Neuron (in vitro differentiated cells): ENCODE results near the gene TRIM25.

ENCODE experiments used
- H2AFZ ChIP-seq: one replicate; pipeline ENCODE4 v1.6.1; 2013; ENCODE audit warnings: low read depth, mild to moderate bottlenecking, inconsistent platforms, low read length, moderate library complexity
- H3K27me3 ChIP-seq: one replicate; pipeline ENCODE4 v1.6.1; 2013; ENCODE audit warnings: low read length; ENCODE audit not compliant: insufficient read depth
- H3K36me3 ChIP-seq: one replicate; pipeline ENCODE4 v1.6.1; 2013; ENCODE audit warnings: low read length; ENCODE audit not compliant: insufficient read depth
- H3K4me1 ChIP-seq: one replicate; pipeline ENCODE4 v1.6.1; 2013; ENCODE audit warnings: low read length; ENCODE audit not compliant: insufficient read depth
- H3K4me3 ChIP-seq: 2 replicates; pipeline ENCODE4 v1.5.1; 2013; ENCODE audit warnings: mild to moderate bottlenecking, low read length, moderate library complexity
- H3K9me3 ChIP-seq: one replicate; pipeline ENCODE4 v1.6.1; 2013; ENCODE audit warnings: low read length

Gene TRIM25

DNA sequence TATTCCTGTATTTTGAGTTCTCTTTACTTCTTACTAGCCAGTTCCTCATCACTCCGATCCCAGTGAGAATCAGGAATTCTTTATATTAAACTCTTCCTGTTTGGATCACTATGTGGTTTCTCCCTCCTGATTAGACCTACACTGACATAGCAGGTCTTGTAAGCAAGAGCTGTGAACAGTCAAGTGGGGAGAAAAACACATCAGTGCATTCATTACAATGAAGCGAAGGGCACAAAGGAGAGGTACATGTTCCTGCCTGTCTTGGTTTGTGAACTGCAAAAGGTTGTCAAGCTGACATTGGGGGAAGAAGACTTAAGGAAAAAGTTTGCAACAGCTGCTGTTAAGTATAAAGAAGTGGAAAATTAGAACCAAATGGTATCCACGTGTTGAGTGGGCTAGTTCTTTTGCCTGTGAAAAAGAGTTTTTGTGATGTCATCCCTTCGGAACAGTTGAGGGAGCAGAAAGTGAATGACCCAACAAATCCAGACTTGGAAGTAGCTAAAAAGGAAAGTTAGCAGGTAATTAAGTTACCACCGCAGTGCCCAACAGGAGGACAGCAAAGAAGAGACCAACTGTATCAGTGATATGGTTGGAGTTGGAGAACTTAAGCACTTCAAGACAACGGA is 23.0 kb upstream of the TRIM25 start:
- H2AFZ ChIP-seq = no peak overlapping the region
- no peaks in the 10 kb centered on the region for H3K27me3 ChIP-seq
- H3K4me1 ChIP-seq = no peaks in the 10 kb centered on the region
- H3K9me3 ChIP-seq = peaks cover 6% of the 10 kb centered on the region
- no peak overlapping the region for H3K4me3 ChIP-seq
- peaks cover 60% of the 10 kb centered on the region for H3K36me3 ChIP-seq

DNA sequence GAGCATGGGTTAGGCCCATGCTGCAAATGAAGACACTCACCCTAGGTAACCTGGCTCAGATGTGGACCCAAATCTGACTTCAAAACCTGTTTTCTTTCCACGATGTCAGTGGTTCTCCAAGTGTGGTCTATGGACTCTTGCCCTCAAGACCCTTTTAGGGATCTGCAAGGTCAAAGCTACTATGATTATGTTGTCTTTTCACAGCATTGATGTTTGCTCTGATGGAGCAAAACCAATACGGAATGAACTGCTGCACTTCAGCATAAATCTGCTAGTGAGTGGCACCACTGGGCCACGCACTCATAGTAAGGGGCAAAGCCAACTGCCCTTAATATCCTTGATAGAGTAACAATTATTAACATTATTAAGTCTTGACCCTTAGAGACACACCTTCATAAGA is 21.6 kb upstream of the TRIM25 start:
- no peaks in the 10 kb centered on the region for H3K4me1 ChIP-seq
- H2AFZ ChIP-seq = no peak overlapping the region
- no peaks in the 10 kb centered on the region for H3K27me3 ChIP-seq
- no peak overlapping the region for H3K4me3 ChIP-seq
- peaks cover 6% of the 10 kb centered on the region for H3K9me3 ChIP-seq
- peaks cover 51% of the 10 kb centered on the region for H3K36me3 ChIP-seq

DNA sequence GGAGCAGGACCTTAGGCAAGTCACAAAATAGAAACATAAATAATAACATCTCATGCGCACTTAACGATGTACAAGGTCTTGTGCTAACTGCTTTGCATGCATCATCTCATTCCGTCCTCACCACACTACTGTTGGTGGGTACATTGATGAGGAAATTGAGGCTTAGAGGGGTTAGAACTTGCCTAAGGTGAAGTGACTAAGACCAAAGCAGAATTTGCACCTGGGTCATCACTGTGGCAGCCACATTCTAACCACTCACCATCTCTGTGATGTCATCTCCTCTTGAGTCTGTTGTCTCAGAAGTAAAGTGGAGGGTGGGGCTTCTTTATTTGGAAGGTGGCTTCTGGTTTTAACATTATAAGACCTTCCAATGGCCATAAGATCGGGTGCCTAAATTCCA is 20.4 kb upstream of the TRIM25 start:
- peaks cover 49% of the 10 kb centered on the region for H3K36me3 ChIP-seq
- H3K4me3 ChIP-seq = no peak overlapping the region
- H3K27me3 ChIP-seq = no peaks in the 10 kb centered on the region
- peaks cover 6% of the 10 kb centered on the region for H3K9me3 ChIP-seq
- no peak overlapping the region for H2AFZ ChIP-seq
- no peaks in the 10 kb centered on the region for H3K4me1 ChIP-seq

DNA sequence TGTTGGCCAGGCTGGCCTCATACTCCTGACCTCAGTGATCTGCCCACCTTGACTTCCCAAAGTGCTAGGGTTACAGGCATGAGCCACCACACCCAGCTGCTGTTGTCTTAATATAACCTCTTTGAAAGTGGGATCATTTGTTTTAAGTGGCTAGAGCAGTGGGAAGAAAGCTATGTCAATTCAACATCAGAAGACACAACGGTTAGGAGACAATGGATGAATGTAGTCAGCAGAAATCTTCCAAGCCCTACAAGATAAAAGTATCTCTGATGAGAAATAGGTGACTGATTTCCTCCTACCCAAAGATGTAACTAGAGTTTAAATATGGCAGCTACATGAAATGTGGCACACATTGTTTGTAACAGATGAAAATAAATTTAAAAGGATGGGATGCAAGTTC is 20.0 kb upstream of the TRIM25 start:
- H3K9me3 ChIP-seq = peaks cover 6% of the 10 kb centered on the region
- no peaks in the 10 kb centered on the region for H3K4me1 ChIP-seq
- H3K36me3 ChIP-seq = peaks cover 45% of the 10 kb centered on the region

DNA sequence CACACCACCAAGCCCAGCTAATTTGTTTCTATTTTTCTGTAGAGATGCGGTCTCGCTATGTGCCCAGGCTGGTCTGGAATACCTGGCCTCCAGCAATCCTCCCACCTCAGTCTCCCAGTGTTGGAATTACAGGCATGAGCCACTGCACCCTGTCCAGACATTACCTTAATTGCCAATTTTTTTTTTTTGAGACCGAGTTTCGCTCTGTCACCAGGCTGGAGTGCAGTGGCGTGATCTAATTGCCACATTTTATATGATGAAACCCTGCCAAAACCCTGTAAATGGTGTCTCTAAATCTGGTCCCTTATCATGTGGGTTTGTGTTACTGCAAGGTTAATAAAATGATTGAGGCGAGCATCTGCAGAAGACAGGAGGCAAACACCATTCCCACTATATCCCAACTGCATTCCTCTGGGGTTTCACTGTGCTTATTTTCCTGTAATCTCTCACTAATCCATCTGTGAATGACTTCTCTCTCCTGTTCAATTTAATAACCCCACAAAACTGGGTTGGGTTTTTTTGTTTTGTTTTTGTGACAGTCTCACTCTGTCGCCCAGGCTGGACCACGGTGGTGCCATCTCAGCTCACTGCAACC is 19.4 kb upstream of the TRIM25 start:
- no peaks in the 10 kb centered on the region for H3K4me1 ChIP-seq
- no peak overlapping the region for H3K4me3 ChIP-seq
- no peak overlapping the region for H2AFZ ChIP-seq
- no peaks in the 10 kb centered on the region for H3K27me3 ChIP-seq
- H3K9me3 ChIP-seq = peaks cover 6% of the 10 kb centered on the region
- H3K36me3 ChIP-seq = peaks cover 39% of the 10 kb centered on the region

More for the DNA sequence above, 20.0 kb upstream of the TRIM25 start:
- no peaks in the 10 kb centered on the region for H3K27me3 ChIP-seq
- no peak overlapping the region for H3K4me3 ChIP-seq
- H2AFZ ChIP-seq = no peak overlapping the region

DNA sequence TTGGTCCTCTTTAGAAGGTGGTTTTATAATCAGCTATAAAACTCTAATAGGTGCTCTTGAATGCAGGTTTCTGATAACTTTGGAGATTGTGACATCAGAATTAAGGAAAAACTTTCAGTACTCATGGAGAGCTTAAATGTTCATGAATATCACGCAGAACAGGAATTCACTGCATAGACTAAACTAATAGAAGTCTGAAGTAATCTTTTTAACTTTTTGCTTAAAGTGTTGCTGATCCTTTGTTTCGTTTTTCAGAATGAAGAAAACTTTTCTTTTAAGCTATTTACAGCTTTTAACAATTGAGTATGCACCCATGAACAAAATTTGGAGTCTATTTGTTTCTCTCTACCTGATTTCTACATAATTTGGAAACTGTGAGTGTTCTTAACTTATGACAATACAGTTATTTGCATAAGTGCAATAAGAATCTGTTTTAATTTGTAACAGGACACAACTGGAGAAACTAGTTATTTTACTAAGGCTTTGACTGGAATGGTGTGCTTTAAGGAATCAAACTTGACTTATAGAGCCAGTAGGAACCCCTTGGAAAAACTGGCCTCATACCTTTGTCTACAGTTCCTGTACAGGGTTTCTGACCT is 17.0 kb upstream of the TRIM25 start:
- peaks cover 19% of the 10 kb centered on the region for H3K36me3 ChIP-seq
- no peaks in the 10 kb centered on the region for H3K4me1 ChIP-seq
- peaks cover 1% of the 10 kb centered on the region for H3K9me3 ChIP-seq
- no peak overlapping the region for H2AFZ ChIP-seq
- H3K4me3 ChIP-seq = no peak overlapping the region
- H3K27me3 ChIP-seq = no peaks in the 10 kb centered on the region

DNA sequence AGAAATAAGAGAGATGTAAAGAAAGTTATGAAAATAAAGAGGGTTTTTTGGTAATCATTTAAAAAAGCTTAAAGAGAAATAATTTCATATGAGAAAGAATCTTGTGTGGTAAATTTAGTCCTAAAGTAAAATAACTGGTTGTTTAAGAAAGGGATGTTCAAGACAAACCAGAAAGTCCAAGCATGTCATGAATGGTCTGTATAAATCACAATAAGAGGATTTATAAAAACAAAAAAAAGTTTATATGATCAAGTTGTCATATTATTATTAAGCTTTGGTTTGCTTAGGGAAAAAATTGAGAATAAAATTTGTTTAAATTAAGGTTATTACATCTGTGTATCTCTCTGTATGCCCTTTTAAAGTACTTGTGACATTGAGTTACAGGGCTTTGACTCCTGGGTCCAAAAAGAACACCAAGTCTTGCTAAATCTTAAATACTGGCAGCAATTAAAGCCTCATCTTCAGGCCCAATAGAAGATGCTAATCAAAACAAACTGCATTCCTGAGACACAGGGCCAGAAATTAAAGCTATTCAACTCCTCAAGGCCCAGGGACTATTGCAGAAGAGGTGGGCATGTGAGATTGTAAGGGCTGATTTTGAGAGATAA is 15.6 kb upstream of the TRIM25 start:
- Histone ChIP-seq H3K9me3 (peaks cover 1% of the 10 kb centered on the region), H3K4me3 (no peak overlapping the region), H2AFZ (no peak overlapping the region), H3K27me3 (no peaks in the 10 kb centered on the region), H3K4me1 (no peaks in the 10 kb centered on the region), H3K36me3 (peaks cover 8% of the 10 kb centered on the region)

DNA sequence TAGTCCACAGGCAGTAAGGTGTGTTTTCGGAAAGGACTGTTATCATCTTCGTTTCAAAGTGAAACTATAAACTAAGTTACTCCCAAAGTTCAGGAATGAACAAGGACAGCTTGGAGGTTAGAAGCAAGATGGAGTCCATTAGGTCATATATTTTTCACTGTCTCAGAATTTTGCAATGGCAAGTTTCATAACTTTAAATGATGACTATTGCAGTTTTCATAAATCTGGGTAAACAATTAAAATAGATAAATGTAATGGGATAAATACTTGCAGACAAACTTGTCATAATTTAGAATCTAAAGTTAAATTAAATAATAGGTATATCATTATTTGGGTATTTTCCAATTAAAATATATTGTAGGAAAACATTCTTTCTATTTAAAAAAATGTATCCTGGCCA is 14.7 kb upstream of the TRIM25 start:
- Histone ChIP-seq H3K36me3 (no peaks in the 10 kb centered on the region), H3K4me3 (no peak overlapping the region), H2AFZ (no peak overlapping the region), H3K27me3 (no peaks in the 10 kb centered on the region), H3K9me3 (peaks cover 1% of the 10 kb centered on the region), H3K4me1 (no peaks in the 10 kb centered on the region)

DNA sequence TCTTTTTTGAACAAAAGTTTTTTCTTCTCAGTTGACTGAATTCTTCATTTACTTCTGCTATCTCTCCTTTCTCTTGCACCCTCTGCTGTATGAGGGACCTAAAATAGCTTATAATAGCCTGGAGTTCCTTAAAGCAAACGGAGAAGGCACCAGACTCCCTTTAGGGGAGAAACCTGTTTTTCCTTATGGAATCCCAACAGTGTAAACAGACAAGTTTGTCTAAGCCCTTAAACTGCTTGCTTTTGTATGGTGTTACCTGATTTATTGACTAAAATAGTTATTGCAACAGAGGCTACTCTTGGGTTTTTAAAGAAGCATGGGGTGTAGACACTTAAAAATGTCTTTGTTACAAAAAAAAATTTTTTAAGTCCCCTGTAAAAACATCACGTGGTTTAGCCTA is 12.9 kb upstream of the TRIM25 start:
- H3K9me3 ChIP-seq = no peaks in the 10 kb centered on the region
- no peaks in the 10 kb centered on the region for H3K4me1 ChIP-seq
- H3K36me3 ChIP-seq = no peaks in the 10 kb centered on the region
- H2AFZ ChIP-seq = no peak overlapping the region
- H3K27me3 ChIP-seq = no peaks in the 10 kb centered on the region
- no peak overlapping the region for H3K4me3 ChIP-seq

DNA sequence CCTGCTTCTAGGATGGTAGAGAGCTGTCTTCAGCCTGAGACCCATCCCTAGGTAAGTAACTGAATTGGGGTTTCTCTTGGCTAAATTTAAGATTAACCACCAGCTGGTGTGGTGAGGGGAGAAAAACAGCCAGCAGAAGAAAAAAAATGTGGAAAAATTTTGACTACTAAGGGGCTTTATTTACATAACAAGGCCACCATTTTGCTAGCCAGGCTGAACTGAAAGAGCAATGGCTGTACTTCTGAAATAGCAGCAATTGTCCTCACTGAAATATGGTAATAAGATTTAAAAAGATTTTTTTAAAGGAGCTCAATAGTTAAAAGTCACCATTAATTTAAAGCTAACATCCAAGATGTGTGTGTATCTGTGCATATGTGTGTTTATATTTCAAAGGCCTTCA is 12.4 kb upstream of the TRIM25 start:
- H3K9me3 ChIP-seq = no peaks in the 10 kb centered on the region
- no peak overlapping the region for H3K4me3 ChIP-seq
- no peaks in the 10 kb centered on the region for H3K27me3 ChIP-seq
- H2AFZ ChIP-seq = no peak overlapping the region
- no peaks in the 10 kb centered on the region for H3K4me1 ChIP-seq
- H3K36me3 ChIP-seq = no peaks in the 10 kb centered on the region

DNA sequence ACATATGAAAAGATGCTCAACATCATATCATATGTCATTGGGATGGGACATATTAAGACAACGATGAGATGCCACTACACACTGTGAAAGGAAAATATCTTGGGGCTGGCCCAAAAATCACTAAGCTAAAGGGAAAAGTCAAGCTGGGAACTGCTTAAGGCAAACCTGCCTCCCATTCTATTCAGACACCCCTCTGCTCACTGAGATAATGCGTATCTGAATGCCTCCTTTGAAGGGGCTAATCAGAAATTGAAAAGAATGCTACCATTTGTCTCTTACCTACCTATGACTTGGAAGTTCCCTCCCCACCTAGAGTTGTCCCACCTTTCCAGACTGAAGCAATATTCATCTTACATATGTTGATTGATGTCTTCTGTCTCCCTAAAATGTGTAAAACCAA is 11.2 kb upstream of the TRIM25 start:
- Histone ChIP-seq H3K36me3 (no peaks in the 10 kb centered on the region), H2AFZ (no peak overlapping the region), H3K4me1 (no peaks in the 10 kb centered on the region), H3K27me3 (no peaks in the 10 kb centered on the region), H3K9me3 (no peaks in the 10 kb centered on the region), H3K4me3 (no peak overlapping the region)

DNA sequence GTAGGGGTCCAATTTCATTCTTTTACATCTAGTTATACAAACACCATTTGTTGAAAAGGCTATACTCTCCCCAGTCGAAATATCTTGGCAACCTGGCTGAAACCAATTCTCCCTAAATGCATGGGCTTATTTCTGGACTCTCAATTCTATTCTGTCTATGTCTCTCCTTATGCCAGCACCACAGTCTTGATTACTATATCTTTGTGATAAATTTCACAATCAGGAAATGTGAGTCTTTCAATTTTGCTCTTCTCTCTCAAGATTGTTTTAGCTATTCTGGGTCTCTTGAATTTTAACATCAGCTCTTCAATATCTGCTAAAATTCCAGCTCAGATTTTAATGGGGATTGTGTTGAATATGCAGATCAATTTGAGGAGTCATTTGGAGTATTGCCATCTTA is 5.9 kb upstream of the TRIM25 start:
- no peaks in the 10 kb centered on the region for H3K27me3 ChIP-seq
- H3K4me3 ChIP-seq = no peak overlapping the region

DNA sequence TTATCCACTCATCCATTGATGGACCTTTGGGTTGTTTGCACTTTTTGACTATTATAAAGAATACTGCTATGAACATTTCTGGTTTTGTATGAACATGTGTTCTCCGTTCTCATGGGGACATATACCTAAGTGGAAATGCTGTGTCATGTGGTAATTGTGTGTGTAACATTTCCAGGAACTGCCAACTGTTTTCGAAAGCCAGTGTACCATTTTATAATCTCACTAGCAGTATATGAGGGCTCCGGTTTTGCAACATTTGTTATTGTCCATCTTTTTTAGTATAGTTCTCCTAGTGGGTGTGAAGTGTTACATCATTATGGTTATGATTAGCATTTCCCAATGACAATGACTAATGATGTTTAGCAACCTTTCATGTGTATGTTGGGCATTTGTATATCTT is 5.1 kb upstream of the TRIM25 start:
- no peaks in the 10 kb centered on the region for H3K27me3 ChIP-seq
- peaks cover 11% of the 10 kb centered on the region for H3K4me1 ChIP-seq
- no peak overlapping the region for H3K4me3 ChIP-seq
- no peaks in the 10 kb centered on the region for H3K36me3 ChIP-seq
- no peak overlapping the region for H2AFZ ChIP-seq
- no peaks in the 10 kb centered on the region for H3K9me3 ChIP-seq

More for the DNA sequence above, 5.9 kb upstream of the TRIM25 start:
- Histone ChIP-seq H3K4me1 (peaks cover 11% of the 10 kb centered on the region), H3K9me3 (no peaks in the 10 kb centered on the region), H2AFZ (no peak overlapping the region), H3K36me3 (no peaks in the 10 kb centered on the region)
